ENCODE data around the gene TRIM61.
"Not testable (repeated sequence)": the region's sequence is repeated elsewhere in the genome, so short reads cannot be mapped to it uniquely, and the experiment has no call there.

The TRIM61 gene

GRCh38 chr4:164956766-164957643 is 20.5 kb downstream of the TRIM61 start:
- DNase-seq, result peak; percentile 50

DNA sequence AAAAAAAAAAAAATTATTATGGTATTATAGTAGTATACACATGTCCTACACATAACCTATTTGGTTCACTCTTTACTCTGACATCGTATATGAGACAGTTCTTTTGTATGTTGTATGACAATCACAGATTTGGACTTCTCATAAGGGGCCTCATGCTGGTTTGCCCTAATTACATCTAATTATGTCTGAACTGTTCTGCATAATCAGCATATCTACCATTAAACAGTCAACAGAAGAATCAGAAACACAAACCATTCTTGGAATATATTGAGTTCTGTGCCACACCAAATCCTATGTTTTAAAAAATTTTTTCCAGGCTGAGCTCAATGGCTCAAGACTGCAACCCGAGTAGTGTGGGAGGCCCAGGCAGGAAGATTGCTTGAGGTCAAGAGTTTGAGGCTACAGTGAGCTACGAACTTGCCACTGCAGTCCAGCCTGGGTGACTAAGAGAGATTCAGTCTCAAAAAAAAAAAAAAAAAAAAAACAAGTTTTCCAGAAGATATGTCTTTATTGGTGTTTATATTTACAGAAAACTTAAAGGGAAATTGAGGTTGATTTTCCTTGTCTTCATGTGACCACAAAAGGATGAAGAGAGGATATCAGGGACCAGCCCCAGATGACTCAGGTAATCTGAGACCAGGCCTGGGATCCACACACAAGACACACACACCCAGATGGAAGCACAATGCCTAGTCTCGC is 22.2 kb downstream of the TRIM61 start:
- DNase-seq, result no peak

- no peak for DNase-seq
Observed at GRCh38 chr4:164952551-164952950, 24.9 kb downstream of the TRIM61 start.

GRCh38 chr4:164949448-164950143 is 27.9 kb downstream of the TRIM61 start:
- no peak for DNase-seq

DNA sequence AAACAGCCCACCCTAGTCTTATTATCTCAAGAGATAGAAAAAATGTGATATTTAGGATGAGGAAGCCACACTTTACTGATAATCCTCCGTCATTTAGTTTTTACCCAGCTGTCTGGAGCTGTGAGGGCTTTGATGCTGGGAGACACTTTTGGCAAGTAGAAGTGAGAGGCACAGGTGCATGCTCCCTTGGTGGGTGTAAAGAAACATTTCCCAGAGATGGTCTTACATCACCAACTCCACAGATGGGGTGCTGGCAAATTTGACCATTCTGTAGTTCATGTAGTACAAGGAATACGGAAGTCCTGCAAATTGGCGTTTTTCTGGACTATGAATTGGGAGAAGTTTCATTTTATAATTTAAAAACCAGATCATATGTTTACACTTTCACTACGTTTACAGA is 28.5 kb downstream of the TRIM61 start:
- no peak for DNase-seq

DNA sequence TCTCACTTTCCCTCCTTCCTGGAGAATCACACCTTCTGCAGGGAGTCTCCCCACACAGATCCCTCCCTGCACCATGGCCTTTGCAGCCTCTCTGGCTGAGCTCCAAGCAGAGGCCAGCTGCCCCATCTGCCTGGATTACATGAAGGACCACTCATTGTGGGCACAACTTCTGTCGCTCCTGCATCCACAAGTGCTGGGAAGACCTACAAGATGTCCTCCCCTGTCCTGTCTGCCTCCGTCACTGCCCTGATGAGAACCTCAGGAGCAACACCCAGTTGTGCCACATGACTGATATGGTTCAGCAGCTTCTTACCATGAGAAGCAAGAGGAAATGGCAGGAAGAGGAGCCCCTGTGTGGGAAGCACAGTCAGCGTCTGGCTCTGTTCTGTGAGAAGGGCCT is 29.5 kb downstream of the TRIM61 start:
- DNase-seq, result not testable (repeated sequence)

DNA sequence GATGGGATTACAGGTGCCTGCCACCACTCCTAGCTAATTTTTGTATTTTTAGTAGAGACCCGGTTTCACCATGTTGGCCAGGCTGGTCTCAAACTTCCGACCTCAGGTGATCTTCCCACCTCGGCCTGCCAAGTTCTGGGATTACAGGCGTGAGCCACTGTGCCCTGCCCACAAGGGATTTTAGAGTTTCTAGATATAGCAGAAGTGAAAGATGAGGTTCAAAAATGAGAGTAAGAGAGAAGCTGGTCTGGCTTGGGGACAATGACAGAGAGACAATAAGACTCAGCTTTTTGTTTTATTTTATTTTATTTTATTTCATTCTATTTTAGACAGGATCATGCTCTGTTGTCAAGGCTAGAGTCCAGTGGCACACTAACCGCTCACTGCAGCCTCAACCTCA is 30.6 kb downstream of the TRIM61 start:
- no peak for DNase-seq

DNA sequence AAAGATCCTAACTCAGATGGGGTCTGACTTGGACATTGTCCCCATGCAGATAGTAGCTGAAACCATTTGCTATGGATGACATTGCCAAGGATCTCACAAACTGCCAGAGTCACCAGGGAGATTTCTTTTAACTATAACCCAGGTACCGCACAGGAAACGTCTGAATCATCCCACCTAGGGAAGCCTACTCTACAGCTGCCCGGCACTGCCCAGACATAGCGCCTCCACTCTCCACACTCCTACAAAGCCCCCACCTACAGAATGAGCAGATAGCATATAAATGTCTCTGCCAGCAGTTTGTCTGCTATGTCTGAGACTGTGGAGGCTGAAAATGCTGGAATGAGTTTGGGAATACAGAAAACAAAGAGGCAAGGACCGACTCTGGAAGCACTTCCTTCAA is 32.3 kb downstream of the TRIM61 start:
- DNase-seq, result no peak

DNA sequence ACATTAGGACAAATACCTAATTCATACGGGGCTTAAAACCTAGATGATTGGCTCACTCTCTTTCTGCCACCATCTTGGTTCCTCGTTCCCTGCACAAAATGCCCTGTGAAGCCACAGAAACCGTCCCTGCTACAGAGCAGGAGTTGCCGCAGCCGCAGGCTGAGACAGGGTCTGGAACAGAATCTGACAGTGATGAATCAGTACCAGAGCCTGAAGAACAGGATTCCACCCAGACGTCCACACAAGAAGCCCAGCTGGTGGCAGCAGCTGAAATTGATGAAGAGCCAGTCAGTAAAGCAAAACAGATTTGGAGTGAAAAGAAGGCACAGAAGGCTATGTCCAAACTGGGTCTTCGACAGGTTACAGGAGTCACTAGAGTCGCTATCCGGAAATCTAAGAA is 34.3 kb downstream of the TRIM61 start:
- DNase-seq, result no peak

GRCh38 chr4:164937576-164938270 is 39.7 kb downstream of the TRIM61 start:
- DNase-seq, result no peak

DNA sequence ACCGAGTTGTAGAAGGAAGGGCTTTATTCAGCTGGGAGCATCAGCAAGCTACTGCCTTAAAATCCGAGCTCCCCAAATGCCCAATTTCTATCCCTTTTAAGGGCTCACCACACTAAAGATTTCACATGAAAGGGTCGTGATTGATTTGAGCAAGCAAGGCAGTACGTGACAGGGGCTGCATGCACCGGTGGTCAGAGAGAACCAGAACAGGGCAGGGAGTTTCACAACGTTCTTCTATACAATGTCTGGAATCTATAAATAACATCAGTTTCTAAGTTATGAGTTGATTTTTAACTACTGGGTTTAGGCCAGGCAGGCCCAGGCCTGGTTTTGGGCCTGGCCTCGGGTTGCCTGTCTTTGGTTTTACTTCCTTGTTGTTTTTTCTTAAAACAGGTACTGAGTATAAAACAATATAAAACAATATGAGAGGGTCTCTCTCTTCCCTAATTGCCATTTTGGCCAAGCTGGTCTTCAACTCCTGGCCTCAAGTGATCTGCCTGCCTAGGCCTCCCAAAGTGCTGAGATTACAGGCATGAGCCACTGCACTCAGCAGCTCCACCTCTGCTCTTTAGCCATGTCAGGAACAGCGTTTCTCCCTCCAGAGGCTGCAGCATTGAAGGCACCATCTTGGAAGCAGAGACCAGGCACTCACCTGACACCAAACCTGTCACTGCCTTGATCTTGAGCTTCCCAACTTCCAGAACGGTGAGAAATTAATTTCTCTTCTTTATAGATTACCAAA is 41.4 kb downstream of the TRIM61 start:
- DNase-seq, result not testable (repeated sequence)

DNA sequence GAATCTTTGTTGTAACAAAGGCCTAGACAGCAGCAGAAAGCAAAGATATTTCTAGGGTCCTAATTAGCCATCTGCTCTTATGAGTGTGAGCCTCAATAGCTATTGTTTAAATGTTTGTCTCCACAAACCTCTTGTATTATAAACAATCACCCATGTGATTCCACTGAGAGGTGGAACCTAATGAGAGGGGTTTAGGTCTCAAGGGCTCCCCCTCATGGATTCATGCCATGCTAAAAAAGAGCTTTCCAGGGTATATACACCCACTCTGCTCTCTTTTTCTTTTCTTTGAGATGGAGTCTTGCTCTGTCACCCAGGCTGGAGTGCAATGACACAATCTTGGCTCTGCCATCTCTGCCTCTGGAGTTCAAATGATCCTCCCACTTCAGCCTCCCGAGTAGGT is 42.1 kb downstream of the TRIM61 start:
- DNase-seq, result no peak

DNA sequence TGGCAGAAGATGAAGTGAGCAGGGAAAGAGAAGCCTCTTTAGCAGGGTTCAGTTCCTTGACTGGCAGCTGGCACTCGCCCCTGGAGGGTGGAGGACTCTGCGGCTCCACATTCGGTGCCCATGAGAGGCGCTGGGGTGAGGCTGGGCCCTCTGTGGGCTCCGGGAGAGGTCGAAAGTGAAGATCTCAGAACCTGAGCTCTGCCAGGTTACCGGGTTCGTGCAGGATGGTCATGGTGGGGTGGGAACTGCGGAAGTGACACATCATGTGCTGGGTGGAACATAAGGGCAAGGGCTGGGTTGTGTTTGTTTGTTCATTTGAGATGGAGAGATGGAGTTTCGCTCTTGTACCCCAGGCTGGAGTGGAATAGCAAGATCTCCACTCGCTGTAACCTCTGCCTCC is 44.2 kb downstream of the TRIM61 start:
- DNase-seq, result no peak

DNA sequence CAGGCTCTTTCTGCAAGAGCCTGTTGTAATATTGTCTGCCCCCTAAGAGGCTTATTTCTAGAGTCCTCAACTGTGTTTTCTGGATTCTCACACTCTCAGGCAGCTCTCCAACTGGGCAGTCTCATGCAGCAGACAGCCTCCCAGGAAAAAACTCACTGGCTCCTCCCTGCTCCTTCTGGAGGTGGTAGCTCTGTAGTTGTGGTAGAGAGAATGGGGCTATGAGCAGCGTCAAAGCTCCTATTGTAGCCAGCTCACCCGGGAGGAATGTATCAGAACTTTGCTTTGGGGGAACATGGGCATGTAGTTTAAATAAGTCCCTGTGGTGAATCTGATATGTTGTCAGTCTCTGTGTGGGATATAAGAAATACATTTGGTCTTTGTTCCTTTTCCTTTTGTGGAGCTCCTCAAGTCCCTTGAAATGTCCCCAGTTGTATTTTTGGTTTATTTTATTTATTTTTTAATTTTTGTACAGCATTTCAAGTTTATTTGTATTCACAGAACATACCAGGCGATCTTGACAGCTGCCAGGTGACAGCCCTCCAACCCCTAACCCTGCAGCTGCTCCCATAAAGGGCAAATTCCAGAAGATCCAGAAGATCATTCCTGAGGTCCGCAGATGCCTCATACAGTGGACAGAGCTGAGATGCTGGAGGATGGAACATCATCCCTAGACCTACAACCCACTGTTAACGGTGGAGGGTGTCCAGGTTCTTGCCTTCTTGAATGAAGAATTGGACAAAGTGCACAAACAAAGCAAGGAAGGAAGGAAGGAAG is 45.7 kb downstream of the TRIM61 start:
- DNase-seq, result no peak

DNA sequence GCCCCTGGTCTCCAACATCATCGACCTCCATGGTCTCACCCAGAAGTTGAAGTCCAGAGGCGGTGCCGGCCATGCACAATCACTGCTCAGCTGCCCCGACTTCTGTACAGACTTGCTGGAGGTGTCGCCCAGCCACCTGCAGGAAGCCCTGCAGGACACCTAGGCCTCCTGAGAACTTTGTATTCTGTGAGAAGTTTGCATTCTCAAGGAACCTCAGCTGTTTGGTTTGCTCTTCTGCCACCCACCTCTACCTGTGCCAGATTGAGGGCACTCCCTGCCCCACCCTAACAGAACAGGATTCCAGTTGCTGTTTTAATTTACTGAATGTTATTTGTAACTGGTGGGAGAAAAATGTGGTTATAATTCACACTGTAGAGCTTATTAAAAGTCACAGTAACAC is 46.8 kb downstream of the TRIM61 start:
- DNase-seq, result no peak

DNA sequence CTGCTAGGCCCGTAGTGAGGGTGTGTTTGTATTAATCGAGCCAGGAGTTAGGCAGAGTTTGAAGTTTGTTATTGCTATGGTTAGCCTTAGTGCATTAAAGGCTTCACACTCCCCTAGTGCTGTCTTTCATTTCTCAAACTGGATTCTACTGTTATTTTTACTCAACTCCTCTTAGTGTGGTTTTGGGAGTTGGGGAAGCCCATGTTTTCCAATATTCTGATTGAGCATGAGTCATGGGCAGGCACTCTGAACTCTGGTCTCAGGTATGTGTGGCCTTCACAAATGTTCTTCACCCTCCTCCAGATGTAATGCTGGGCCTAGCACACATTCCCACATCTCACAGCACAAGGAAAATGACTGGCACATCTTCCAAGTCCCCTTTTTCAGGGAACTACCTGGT is 50.4 kb downstream of the TRIM61 start:
- not testable (repeated sequence) for DNase-seq

- no peak for DNase-seq
Observed at GRCh38 chr4:164926301-164926700, 51.2 kb downstream of the TRIM61 start.

DNA sequence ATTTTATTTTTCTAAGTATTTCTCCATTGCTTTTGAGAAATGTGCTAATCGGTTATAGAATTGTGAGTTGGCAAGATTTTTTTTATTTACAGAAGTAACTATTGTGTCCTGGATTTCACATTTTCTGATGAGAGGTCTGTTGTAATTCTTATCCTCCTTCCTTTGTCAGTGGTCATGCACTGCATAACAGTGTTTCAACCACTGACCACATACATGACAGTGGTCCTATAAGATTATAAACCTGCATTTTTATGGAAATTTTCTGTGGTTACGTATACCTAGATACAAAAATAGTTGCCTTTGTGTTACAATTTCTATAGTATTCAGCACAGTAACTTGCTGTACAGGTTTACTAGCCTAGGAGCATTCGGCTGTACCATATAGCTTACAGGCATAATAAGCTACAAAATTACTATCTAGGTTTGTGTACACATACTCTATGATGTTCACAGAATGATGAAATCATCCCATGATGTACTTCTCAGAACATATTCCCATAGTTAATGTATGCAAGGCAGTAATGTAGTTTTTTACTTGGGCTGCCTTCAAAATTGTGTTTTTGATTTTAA is 52.7 kb downstream of the TRIM61 start:
- no peak for DNase-seq

DNA sequence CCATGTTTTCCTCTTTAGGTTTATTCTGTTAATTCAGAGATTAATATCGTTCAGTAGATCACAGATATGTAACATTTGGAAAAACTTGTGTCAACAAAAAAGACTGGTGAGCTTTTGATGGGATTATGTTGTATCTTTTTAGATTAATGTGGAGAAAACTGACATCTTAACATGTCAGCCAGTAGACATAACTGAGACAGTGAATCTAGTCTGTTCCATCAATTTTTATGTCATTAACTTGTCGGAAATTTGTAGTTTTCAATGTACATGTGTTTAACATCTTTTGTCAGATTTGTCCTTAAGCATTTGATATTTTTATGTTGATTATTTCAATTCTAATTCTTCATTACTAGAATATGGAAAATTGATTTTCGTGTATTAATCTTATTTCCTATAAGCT is 58.5 kb downstream of the TRIM61 start:
- no peak for DNase-seq

Data from effector CD4-positive, alpha-beta T cell (primary cell).